GM04503 (cell line): ENCODE data around the gene MYEOV.

Experiments used
- DNase-seq: peaks from one replicate; pipeline ENCODE4 v3.0.0-alpha.2; 2012; ENCODE audit warnings: low read depth

Gene MYEOV

DNA sequence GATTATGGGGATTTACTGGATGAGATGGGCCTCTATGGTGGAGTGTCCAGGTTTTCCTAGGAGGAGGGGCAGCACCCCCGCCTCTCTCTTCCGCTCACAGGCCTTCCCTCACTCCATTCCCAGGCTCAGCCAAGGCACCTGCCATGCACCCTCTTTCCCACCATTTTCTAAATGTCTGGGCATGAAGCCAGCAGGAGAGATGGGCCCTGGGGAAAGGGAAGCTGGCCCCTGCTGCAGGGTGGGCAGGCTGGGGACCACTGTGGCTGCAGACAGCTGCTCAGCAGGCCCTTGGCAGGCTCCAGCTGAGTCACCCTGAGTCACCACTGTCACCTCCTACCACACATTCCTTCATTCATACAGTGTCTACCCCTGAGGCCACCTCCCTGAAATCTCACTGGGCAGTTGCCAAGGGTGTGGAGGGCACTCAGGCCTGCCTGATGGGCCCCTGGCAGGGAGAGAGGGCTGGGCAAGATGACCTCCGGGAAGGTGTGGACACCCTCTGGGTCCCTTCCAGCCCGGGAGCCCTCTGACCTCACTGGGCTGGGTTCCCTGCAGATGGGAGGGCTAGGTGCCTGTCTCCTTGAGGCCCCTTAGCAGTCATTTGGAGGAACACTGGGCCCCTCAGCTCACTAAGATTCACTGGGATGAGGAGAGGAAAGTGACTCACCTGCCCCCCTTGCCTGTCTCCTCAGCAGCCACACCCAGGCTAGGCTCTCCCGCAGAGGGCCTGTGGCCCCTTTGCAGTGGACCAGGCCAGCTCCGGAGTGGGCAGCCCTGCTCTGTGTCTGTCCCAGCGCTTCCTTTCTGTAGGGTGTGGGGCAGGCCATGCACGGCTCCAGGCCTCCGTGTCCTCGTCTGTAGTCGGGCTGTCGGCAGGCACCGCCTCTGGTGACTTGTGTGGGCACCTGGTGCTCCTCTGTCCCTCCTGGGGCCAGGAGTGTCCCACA is 7.8 kb downstream of the MYEOV start:
- peak; percentile 84 for DNase-seq

DNA sequence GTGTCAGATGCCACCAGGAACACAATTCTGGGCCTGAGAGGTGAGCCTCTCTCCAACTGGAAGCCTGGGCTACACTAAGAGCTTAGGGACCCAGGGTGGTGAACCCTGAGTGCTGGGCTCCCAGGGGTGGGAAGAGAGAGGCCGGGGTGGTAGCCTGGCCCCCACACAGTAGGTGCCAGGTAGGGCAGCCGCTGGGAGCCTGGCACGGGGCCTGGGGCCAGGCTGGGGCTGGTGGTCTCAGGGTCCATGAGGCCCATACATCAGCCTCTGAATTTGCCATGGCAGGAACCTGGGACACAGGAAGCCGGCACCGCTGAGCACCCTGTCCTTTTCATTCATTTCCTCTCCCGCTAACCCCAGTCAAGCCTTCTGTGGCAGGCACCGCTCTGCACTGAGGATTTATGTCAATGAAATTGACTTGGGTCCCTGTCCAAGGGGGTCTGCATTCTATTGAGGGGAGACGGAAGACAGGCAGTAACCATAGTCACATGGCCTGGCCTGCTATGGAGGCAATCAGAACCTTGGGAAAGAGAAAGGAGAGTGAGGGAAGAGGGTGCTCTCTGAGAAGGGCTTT is 8.6 kb downstream of the MYEOV start:
- no peak for DNase-seq

DNA sequence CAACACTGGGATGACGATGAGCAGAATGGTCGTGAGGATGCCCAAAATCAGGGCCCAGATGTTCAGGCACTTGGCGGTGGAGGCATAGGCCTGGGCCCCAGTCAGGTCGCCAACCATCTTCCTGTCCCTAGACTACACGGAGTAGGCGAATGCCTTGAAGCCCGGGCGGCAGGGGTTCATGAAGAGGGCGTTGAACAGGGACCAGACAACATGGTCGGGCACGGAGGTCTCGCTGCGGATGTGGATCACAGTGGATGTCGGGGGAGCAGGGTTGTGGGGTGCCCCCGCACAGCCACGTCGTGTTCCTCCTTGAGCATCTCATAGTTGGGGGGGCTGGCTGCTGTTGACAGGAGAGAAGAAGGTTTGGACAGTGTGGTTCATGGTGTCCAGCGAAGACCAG is 9.5 kb downstream of the MYEOV start:
- no peak for DNase-seq

DNA sequence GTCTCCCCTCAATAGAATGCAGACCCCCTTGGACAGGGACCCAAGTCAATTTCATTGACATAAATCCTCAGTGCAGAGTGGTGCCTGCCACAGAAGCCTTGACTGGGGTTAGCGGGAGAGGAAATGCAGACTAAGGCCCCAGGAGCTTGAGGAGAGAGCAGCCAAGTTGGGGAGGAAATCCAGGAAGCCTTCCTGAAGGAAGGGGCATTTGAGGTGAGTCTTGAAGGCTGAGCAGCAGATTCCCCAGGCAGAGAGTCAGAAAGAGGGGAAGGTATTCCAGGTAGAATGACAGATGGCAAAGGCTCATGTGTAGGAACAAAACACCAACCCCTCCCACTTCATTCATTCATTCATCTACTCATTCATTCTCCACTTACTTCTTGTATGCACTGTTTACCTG is 10.3 kb downstream of the MYEOV start:
- no peak for DNase-seq

DNA sequence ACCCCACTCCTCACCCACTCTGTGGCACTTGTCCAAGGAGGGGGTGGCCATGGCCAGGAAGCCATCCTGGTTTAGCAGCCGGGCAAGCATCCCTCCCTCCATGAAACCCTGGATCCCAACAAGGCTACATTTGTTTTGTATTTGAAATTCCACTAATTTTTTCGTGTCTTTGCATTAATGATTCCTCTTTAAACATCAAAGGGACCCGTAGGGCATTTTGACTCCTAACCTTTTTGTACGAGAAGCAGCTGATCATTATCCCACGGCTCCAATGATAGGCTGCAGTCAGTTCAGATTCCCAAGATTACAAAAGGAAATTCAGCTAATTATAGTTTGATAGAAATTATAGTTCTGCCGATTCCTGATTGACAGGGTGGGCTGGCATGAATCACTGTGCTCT is 10.7 kb downstream of the MYEOV start:
- no peak for DNase-seq

DNA sequence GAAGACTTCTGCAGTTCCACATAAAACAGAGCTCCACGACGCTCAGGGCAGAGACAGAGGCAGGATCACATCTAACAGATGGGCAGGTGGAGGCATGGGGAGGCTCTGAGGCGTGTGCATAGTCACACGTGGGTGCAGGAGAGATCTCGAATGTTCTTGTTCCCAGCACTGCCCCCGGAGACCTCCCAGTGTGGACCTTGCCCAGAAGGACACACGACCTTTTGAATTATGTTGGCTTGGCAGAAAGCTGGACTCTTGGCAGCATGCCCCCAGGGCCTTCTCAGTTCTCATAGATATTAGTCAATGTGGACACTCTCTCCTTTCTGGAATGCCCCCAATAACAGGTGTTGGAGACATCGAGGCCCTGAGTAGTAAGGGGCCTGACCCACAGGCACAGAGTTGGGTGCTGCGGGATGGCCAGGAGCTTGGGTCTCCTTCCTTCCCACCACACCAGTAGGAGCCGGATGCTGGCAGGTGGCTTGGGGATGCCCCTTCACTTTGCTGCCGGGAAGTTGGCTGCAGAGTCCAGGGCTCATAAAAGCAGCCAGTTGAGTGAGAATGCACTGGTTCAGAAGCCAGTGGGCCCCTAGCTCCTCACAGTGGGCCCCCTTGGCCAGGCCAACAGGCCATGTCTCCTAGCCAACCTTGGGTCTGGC is 12.1 kb downstream of the MYEOV start:
- DNase-seq, result no peak

DNA sequence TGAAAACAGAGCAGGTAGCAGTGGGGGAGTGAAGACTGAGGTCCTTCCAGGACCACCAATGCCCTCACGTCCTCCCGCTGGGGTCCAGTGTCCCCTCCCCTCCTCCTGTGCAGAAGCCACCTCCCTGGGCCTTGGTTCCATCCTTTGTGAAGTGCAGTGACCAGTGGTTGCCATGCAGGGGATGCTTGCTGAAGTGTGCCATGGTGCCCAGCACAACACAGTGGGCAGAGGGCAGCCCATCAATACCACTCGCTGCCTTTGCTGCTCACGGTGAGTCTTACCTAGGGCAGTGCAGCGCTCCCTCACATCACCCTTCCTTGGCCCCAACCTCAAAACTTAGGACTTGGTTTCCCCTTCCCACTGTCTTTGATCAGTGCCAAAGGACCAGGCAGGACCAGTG is 12.9 kb downstream of the MYEOV start:
- DNase-seq, result no peak

DNA sequence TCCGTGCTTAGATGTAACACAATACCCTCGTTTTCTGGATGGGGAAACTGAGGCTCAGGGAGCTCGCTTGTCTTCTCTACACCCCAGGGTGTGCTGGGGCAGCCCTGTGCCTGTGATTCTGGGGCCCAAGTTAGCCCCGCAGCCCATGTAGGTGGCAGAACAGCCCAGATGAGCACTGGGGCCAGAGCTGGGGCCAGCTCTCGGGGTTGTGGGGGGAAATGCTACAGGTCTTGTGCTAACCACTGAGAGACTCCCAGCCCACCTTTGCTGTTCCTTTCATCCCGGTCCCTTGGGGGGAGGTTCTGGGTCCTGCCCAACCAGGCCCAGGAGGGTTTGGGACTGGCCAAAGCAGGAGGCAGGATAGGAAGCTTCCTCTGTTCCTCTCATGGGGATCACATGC is 13.5 kb downstream of the MYEOV start:
- DNase-seq, result no peak

DNA sequence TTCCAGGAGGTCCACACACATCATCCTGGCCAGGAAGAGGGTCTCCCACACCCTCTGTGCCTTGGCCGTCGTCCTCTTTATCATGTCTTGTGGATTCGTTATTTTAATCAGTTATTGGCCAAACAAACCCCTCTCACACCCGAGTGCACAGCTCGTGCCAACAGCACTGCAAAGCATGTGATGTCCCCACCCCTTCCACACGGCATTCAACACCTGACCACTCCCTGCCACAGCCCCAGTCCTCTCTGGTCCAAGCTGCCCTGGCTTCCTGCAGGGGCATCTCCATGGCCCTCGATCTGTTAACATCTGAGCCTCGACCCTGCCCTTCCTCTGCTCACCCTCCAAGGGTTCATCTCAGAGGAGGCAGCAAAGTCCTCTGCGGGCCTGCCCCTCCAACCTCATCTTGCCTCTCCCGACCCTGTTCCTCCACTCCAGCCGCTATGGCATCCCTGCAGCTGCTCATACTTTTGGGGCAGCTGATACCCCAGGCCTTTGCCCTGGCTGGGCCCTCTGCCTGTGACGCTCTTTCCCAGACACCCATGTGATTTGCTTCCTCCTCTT is 14.0 kb downstream of the MYEOV start:
- DNase-seq, result no peak

DNA sequence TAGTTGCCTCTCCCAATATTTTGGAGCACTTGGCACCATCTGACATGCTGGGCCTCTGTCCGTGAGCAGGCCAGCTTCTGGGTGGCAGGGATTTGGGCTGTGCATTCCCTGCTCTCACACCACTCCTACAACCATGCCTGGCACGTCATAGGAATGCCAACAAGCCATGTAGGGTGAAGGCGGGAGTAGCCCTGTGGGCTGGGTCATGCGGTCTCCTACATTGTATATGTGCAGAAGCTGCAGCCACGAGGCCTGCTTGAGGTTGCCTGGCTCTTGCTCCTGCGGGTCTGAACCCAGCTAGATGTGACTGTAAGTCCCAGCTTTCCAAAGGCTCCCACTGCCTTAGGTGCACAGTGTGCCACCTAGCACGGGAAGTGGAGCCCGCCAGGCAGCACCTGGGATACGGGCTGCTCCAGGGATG is 14.5 kb downstream of the MYEOV start:
- no peak for DNase-seq

DNA sequence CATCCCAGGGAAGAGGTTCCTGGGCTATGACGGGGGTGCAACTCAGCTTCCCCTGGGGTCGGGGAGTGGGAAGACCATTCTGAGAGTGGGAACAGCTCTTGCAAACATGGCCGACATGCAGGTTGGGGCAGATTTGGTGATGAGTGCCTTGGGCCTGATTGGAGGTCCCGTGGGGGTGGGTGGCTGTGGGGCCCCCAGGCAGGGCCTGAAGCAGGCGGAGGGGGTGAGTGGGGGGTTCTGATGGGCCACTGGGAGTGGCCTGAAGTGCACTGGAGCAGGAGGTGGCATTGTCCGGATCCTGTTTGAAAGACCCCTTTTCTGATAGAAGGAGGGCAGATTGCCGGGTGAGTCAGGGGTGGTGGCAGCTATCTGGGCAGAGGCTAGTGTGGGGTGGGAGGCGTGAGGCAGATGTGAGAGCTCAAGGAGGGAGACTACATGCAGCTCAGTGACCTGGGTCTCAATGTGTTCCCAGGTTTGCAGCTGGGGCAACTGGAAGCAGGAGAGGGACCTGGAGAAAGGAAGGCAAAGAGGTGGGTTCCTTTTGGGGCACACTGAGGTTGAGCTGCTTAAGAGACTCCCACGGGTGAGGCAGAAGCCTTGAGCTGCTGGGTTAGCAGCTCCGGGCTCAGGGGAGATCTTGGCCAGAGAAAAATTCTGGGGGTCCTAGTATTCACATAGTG is 15.1 kb downstream of the MYEOV start:
- DNase-seq, result no peak

DNA sequence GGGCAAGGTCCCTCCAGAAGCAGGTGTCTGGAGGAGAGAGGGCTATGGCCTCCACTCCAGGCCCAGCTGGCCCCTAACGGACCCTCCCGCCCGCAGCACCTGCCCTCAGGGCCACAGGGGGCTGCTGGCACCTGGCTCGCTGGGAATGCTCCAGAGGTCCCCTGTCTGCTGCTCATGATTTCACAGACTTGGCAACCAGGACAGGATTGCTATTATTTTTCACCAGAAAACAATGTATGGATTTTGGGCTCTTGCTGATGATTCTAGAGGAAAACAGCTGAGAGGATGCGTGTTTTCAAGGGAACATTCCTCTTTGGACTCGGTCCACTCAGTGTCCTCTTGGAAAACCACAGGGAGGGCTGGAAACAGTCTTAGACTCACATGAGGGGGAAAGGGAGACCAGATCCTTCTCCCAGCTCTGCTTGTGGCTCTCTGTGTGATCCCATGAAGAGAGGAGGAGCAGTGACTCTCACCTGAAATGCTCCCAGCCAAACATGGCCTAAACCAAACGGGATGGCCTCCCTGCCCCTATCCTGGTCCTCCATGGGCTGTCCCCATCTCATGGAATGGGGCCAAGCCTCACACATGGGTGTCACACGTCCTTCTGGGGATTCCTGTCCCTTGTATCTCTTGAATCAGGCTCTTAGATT is 15.8 kb downstream of the MYEOV start:
- DNase-seq, result no peak

DNA sequence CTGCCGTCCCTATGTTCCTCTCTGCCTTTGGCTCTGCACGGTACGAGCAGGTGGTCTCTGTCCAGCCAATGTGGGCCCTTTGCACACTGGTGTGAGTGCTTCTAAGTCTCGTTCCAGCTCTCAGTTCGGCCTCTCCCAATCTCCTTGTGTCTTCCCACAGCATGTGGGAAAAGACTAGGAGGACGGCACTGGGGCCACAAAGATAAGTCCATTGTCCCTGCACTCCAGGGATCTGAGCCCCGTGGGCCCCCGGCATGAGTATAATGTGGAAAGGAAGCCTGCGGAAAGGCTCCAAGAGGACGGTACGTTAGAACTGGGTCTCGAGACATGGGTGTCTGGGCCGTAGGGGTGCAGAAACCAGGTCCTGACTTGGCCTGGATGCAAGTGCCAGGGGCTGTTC is 16.4 kb downstream of the MYEOV start:
- DNase-seq, result no peak

DNA sequence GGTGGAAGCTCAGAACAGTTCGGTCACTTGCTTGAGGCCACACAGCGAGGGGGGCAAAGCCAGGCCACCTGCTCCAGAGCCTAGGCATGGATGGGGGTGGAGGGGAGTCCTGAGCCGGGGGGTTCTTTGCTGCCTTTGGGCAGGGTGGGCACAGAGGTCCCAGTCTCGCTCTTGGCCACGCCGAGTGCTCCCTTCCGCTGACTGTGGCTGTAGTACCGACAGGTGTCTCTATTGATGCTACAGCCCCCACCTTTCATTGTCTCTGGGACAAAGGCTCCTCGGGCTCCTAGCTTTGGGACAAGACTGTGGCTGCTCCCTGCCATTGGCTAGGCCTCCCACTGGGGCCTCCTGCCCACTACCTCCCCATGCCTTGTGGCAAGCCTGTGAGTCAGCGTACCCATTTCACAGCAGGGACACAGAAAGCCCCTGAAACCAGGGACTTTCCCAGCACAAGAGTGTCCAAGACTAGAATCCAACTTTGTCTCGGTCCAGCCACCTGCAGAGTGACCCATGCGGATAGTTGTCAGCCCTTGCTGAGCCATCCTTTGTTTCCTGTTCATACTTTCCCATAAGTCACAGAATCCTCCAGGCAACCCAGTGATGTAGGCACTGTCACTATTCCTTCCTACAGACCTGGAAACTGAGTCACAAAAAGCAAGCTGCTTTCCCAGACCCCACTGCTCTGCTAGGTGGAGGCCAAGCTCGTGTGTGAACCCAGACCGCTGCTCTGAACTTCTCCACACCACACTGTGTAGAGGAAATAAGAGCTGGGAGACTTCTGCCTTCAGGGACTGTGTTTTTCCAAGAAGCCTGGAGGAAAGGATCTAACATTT is 17.2 kb downstream of the MYEOV start:
- no peak for DNase-seq

DNA sequence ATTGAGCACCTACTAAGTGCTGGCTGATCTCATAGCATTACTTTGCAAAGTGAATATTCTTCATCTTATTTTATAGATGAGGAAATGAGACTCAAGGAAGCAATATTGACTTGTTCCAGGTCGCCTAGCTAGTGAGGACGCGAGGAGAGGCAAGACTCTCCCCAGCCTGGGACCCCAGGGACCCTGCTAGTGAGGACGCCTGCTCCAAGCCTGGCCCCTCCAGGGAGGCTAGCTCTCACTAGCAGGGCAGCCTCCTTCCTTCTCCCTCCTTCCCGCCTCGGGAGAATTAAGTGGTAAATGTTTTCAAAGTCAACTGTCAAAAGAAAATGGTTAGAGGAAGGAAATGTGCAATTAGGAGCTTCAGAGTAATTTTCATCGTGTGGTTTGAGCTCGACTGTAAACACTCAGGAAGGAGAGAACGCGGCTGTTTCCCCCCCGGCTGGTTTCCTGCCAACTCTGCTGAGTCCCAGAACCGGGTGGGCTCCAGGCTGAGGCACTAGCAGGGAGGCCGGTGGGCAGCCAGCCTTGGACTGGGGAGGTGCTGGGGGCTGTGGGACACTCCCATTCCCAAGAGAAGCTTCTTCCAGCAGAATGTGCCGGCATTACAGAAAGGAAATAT is 17.9 kb downstream of the MYEOV start:
- no peak for DNase-seq

DNA sequence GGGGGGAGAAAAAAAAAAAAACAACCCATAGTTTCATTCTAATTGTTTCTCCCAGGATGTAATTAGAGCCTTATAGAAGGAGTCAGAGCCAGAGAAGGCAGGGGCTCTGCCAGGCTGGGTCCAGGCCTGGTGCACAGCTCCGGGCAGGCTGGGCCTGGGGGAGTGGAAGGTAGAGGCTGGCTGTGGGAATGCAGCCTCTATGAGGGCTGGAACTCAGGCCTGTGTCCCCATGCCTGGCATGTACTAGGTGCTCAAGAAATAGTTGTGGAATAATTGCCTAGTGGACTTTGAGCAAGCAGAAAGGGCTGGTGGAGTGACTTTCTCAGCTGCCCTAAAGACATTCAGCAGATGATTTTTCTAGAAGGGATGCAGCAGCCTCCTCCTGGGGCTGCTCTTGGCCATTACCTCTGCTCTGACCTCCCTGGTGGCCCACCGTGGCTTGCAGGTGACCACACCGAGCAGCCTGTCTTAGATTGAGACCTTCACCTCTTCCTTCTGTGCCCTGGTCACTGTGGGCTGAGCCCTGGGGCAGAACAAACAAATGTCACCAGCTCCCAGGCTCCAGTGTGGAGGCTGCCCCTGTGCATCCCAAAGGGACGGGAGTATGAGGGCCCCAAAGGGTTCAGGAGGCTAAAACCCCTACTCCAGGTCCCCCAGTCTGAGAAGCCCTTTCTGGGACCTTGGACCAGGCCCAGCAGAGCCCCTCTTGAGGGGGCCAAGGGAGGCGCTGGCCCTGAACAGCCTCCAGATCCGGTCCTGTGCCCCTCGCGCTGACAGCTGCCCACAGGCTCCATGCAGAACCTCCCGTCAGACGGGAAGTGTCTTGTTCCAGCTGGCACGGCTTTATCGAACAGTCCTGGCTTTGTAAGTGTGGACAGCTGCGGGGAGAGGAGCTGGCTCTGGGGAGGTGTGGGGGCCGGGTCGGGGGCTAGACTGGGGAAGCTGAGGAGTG is 18.8 kb downstream of the MYEOV start:
- no peak for DNase-seq

DNA sequence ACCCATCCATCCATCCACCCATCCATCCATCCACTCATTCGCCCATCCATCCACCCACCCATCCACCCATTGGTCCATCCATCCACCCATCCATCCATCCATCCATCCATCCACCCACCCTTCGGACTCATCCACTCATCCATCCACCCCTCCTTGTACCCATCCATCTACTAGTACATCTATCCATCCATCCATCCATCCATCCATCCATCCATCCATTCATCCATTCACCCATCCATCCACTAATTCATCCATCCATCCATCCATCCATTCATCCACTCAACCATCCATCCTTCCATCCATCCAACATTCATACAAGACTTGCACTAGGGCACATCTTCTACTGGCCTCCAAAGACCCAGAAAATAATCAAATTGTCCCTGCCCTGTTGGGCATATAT is 20.0 kb downstream of the MYEOV start:
- no peak for DNase-seq

DNA sequence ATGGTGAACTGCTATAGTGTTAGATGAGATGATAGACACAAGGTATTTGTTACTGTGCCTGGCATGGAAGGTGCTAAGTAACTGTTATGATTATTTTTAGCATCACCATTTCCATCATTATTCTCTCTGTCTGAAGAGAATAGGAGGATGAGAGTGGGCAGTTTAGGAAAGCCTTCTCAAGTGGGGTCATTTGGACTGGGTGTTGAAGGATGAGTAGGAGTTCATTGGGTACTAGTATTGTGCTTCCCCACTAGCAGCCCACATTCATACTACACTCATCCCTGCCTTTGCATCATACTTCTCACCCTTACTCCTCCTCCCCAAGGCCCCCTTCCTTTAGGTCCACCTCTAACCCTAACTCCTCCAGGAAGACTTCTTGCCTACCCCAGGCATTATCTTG is 20.6 kb downstream of the MYEOV start:
- no peak for DNase-seq

DNA sequence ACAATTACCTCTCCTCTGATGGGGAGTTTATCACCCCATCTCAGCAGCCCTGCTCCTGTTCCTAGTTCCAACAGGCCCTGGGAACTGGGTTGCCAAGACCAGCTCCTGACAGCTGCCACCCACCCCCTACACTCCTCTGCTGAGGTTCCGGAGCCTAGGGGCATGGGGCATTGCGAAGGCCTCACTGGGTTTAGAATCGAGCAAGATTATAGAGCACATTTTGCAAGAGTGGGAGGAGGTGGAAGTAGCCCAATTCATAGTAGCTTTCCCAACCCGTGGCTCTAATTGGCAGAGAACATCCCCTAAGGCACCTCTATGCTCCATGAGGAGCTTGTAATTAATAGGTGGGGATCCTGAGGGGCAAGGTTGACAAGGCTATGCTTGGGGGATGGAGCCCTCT is 23.0 kb downstream of the MYEOV start:
- DNase-seq, result no peak
